ENCODE measurements around the gene ACP5.
"Not testable (repeated sequence)": the region's sequence is repeated elsewhere in the genome, so short reads cannot be mapped to it uniquely, and the experiment has no call there.

Gene ACP5

GRCh38 chr19:11578258-11579142 lies 1.1 kb upstream of the ACP5 start:
- DNase-seq (ENCODE audit: low spot score): no peak

GRCh38 chr19:11576227-11576626 lies 1.2 kb downstream of the ACP5 start:
- no peak for DNase-seq (ENCODE audit: low spot score)

- DNase-seq (ENCODE audit: low spot score): no peak
These were observed 2.8 kb downstream of the ACP5 start for GRCh38 chr19:11574689-11575088.

- DNase-seq (ENCODE audit: low spot score): not testable (repeated sequence)
These were observed 3.7 kb downstream of the ACP5 start for GRCh38 chr19:11573763-11574162.

GRCh38 chr19:11573354-11573753 lies 4.1 kb downstream of the ACP5 start:
- DNase-seq (ENCODE audit: low spot score): not testable (repeated sequence)

- no peak for DNase-seq (ENCODE audit: low spot score)
These were observed 7.4 kb downstream of the ACP5 start for GRCh38 chr19:11570039-11570462.

GRCh38 chr19:11566164-11566563 lies 11.3 kb downstream of the ACP5 start:
- DNase-seq (ENCODE audit: low spot score): no peak

GRCh38 chr19:11565649-11565980 lies 11.8 kb downstream of the ACP5 start:
- not testable (repeated sequence) for DNase-seq (ENCODE audit: low spot score)

GRCh38 chr19:11564082-11564807 lies 13.2 kb downstream of the ACP5 start:
- not testable (repeated sequence) for DNase-seq (ENCODE audit: low spot score)

- DNase-seq (ENCODE audit: low spot score): no peak
These were observed 13.9 kb downstream of the ACP5 start for GRCh38 chr19:11563532-11563931.

GRCh38 chr19:11560404-11561051 lies 16.9 kb downstream of the ACP5 start:
- peak; percentile 74 for DNase-seq (ENCODE audit: low spot score)

GRCh38 chr19:11558881-11559828 lies 18.3 kb downstream of the ACP5 start, which contains the start of gene ELOF1:
Gene ELOF1, minus strand, starts transcription at chr19:11559230. Its CDS starts 4,883 bp downstream, at chr19:11554347.
- DNase-seq (ENCODE audit: low spot score): peak; percentile 99

- DNase-seq (ENCODE audit: low spot score): no peak
These were observed 20.6 kb downstream of the ACP5 start for GRCh38 chr19:11556634-11557420.

GRCh38 chr19:11555246-11555645 lies 22.2 kb downstream of the ACP5 start:
- no peak for DNase-seq (ENCODE audit: low spot score)

- no peak for DNase-seq (ENCODE audit: low spot score)
These were observed 23.3 kb downstream of the ACP5 start for GRCh38 chr19:11554160-11554559.

- DNase-seq (ENCODE audit: low spot score): no peak
These were observed 24.6 kb downstream of the ACP5 start for GRCh38 chr19:11552666-11553372.

GRCh38 chr19:11551603-11552235 lies 25.7 kb downstream of the ACP5 start:
- peak; percentile 41 for DNase-seq (ENCODE audit: low spot score)

- DNase-seq (ENCODE audit: low spot score): no peak
These were observed 27.2 kb downstream of the ACP5 start for GRCh38 chr19:11550265-11550664.

- no peak for DNase-seq (ENCODE audit: low spot score)
These were observed 28.0 kb downstream of the ACP5 start for GRCh38 chr19:11549386-11549953.
